HEK293 (cell line): ENCODE measurements around the gene CORT.
A peak's percentile ranks its signal among the peaks of the same experiment; 100 is the strongest.

Source experiments
- CTCF ChIA-PET: fragments of 350-600 bp; formaldehyde crosslinking; extraction: SDS; loops from one replicate; lab custom pipeline; 2021; ENCODE audit warnings: antibody characterized with exemption; lab: Yijun Ruan, JAX
- POLR2A ChIA-PET: fragments of 300-600 bp; formaldehyde crosslinking; extraction: SDS; loops from one replicate; lab custom pipeline; 2020; ENCODE audit warnings: antibody characterized with exemption, inconsistent platforms; lab: Yijun Ruan, JAX
- H3K27ac ChIP-seq: fragments of 200-500 bp; sonication (Bioruptor generic); 2 replicates; pipeline ENCODE4 v1.5.1; 2014; ENCODE audit warnings: low read depth, low read length, control low read depth, inconsistent platforms; ENCODE audit errors: extremely low read depth
- H3K36me3 ChIP-seq, 2 experiments: fragments of 200-500 bp in 1 of 2; sonication (Bioruptor generic) in 1 of 2; 1 replicate in 1 of 2; 2 replicates in 1 of 2; pipeline ENCODE4 v1.5.1; 2014 to 2017; ENCODE audit warnings: inconsistent platforms in 2 of 2, low read length in 2 of 2; ENCODE audit not compliant: control insufficient read depth in 2 of 2, insufficient read depth in 1 of 2
- H3K4me1 ChIP-seq: fragments of 200-500 bp; sonication (Bioruptor generic); 2 replicates; pipeline ENCODE4 v1.5.1; 2014; ENCODE audit warnings: mild to moderate bottlenecking, low read length, inconsistent platforms; ENCODE audit not compliant: control insufficient read depth, insufficient read depth
- H3K4me3 ChIP-seq: 2 replicates; pipeline ENCODE4 v1.5.1; 2011; ENCODE audit warnings: low read depth, mild to moderate bottlenecking, control low read depth, low read length, moderate library complexity
- H3K9me3 ChIP-seq: fragments of 200-500 bp; sonication (Bioruptor generic); 2 replicates; pipeline ENCODE4 v1.5.1; 2014; ENCODE audit warnings: low read depth, low read length, inconsistent platforms; ENCODE audit not compliant: control insufficient read depth, insufficient read depth
- EGR2 ChIP-seq: fragments of 450-650 bp; formaldehyde crosslinking; IDR thresholded peaks from 2 replicates; pipeline ENCODE4 v1.5.1; 2016; ENCODE audit warnings: low read depth, missing biosample characterization, missing genetic modification characterization
- GLIS1 ChIP-seq: fragments of 450-650 bp; formaldehyde crosslinking; IDR thresholded peaks from 2 replicates; pipeline ENCODE4 v1.5.1; 2016; ENCODE audit warnings: missing biosample characterization, missing genetic modification characterization
- IKZF3 ChIP-seq: fragments of 450-650 bp; IDR thresholded peaks from 2 replicates; pipeline ENCODE4 v1.5.0; 2018; ENCODE audit warnings: missing biosample characterization, mild to moderate bottlenecking, missing genetic modification characterization, moderate library complexity
- OSR2 ChIP-seq: fragments of 450-650 bp; formaldehyde crosslinking; IDR thresholded peaks from 2 replicates; pipeline ENCODE4 v1.5.1; 2016; ENCODE audit warnings: missing biosample characterization, missing genetic modification characterization
- RBAK ChIP-seq: fragments of 450-650 bp; formaldehyde crosslinking; IDR thresholded peaks from 2 replicates; pipeline ENCODE4 v1.5.1; 2016; ENCODE audit warnings: missing biosample characterization, missing genetic modification characterization
- SALL2 ChIP-seq: fragments of 450-650 bp; formaldehyde crosslinking; IDR thresholded peaks from 2 replicates; pipeline ENCODE4 v1.5.0; 2017; ENCODE audit warnings: missing biosample characterization, mild to moderate bottlenecking, missing genetic modification characterization, borderline replicate concordance
- YY2 ChIP-seq: fragments of 450-650 bp; formaldehyde crosslinking; IDR thresholded peaks from 2 replicates; pipeline ENCODE4 v1.5.1; 2016; ENCODE audit warnings: missing biosample characterization, missing genetic modification characterization
- ZBTB11 ChIP-seq: fragments of 450-650 bp; formaldehyde crosslinking; conservative IDR thresholded peaks from 2 replicates; pipeline ENCODE4 v1.5.1; 2016; ENCODE audit warnings: low read depth, missing biosample characterization, missing genetic modification characterization
- ZBTB8A ChIP-seq: fragments of 450-650 bp; formaldehyde crosslinking; IDR thresholded peaks from 2 replicates; pipeline ENCODE4 v1.5.1; 2016; ENCODE audit warnings: missing biosample characterization, missing genetic modification characterization
- ZEB2 ChIP-seq: fragments of 450-650 bp; formaldehyde crosslinking; IDR thresholded peaks from 2 replicates; pipeline ENCODE4 v1.5.1; 2016; ENCODE audit warnings: missing biosample characterization, missing genetic modification characterization
- ZNF10 ChIP-seq: fragments of 450-650 bp; formaldehyde crosslinking; IDR thresholded peaks from 2 replicates; pipeline ENCODE4 v1.5.1; 2017; ENCODE audit warnings: missing biosample characterization, missing genetic modification characterization
- ZNF148 ChIP-seq: fragments of 450-650 bp; formaldehyde crosslinking; IDR thresholded peaks from 2 replicates; pipeline ENCODE4 v1.5.0; 2017; ENCODE audit warnings: missing biosample characterization, missing genetic modification characterization, borderline replicate concordance
- ZNF175 ChIP-seq: fragments of 450-650 bp; formaldehyde crosslinking; IDR thresholded peaks from 2 replicates; pipeline ENCODE4 v1.5.1; 2016; ENCODE audit warnings: missing biosample characterization, missing genetic modification characterization
- ZNF223 ChIP-seq: fragments of 450-650 bp; formaldehyde crosslinking; IDR thresholded peaks from 2 replicates; pipeline ENCODE4 v1.5.1; 2016; ENCODE audit warnings: missing biosample characterization, missing genetic modification characterization
- ZNF266 ChIP-seq: fragments of 450-650 bp; formaldehyde crosslinking; IDR thresholded peaks from 2 replicates; pipeline ENCODE4 v1.5.1; 2016; ENCODE audit warnings: missing biosample characterization, missing genetic modification characterization, low read depth
- ZNF394 ChIP-seq: fragments of 450-650 bp; formaldehyde crosslinking; IDR thresholded peaks from 2 replicates; pipeline ENCODE4 v1.5.1; 2016; ENCODE audit warnings: missing biosample characterization, missing genetic modification characterization, mild to moderate bottlenecking, moderate library complexity, borderline replicate concordance
- ZNF433 ChIP-seq: fragments of 450-650 bp; formaldehyde crosslinking; IDR thresholded peaks from 2 replicates; pipeline ENCODE4 v1.5.1; 2016; ENCODE audit warnings: missing biosample characterization, missing genetic modification characterization, low read depth
- ZNF473 ChIP-seq: fragments of 450-650 bp; formaldehyde crosslinking; IDR thresholded peaks from 2 replicates; pipeline ENCODE4 v1.5.1; 2017; ENCODE audit warnings: missing biosample characterization, missing genetic modification characterization
- ZNF544 ChIP-seq: fragments of 450-650 bp; formaldehyde crosslinking; IDR thresholded peaks from 2 replicates; pipeline ENCODE4 v1.5.0; 2017; ENCODE audit warnings: missing biosample characterization, missing genetic modification characterization
- ZNF549 ChIP-seq: fragments of 450-650 bp; IDR thresholded peaks from 2 replicates; pipeline ENCODE4 v1.5.1; 2018; ENCODE audit warnings: missing biosample characterization, missing genetic modification characterization, mild to moderate bottlenecking, inconsistent platforms, moderate library complexity
- ZNF600 ChIP-seq: fragments of 450-650 bp; formaldehyde crosslinking; IDR thresholded peaks from 2 replicates; pipeline ENCODE4 v1.5.1; 2016; ENCODE audit warnings: missing biosample characterization, missing genetic modification characterization
- ZNF629 ChIP-seq: fragments of 450-650 bp; formaldehyde crosslinking; IDR thresholded peaks from 2 replicates; pipeline ENCODE4 v1.5.1; 2017; ENCODE audit warnings: missing biosample characterization, missing genetic modification characterization
- ZNF777 ChIP-seq: fragments of 450-650 bp; formaldehyde crosslinking; IDR thresholded peaks from 2 replicates; pipeline ENCODE4 v1.5.1; 2017; ENCODE audit warnings: missing biosample characterization, missing genetic modification characterization, borderline replicate concordance
- TF ChIP-seq, protein P1 (sequence below): fragments of 450-650 bp; formaldehyde crosslinking; IDR thresholded peaks from 2 replicates; pipeline ENCODE4 v1.5.1; 2016; ENCODE audit warnings: missing biosample characterization, missing genetic modification characterization
- TF ChIP-seq, protein P2 (sequence below): fragments of 450-650 bp; IDR thresholded peaks from 2 replicates; pipeline ENCODE4 v1.5.1; 2018; ENCODE audit warnings: missing biosample characterization, missing genetic modification characterization

Gene CORT

DNA sequence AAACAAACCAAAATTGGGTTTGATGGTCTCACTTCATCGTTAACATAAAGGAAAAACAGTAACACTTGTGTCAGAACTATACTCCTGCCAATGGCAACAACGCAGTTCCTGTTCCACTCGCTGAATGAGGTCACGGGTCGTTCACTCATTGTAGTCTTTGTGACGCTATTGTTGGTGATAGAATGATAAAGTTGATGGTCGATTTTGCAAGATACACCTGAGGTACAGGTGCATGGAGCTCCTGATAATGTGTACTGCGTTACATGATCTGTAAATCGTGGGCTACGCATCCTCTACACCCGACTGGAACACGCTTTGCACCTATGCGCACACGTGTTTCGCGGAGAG lies 20.0 kb upstream of the CORT start:
- H3K36me3 ChIP-seq: peaks cover 0 to 21% of the 10 kb centered on the region in 2 experiments; a peak in 1 of 3 replicates
- H3K9me3 ChIP-seq: no peaks in the 10 kb centered on the region
- POLR2A ChIA-PET: interaction anchor here (0.7 to 2.8 kb wide), 4 partner anchors 31 to 1980 kb away, joined by 3 to 10 read pairs (median 6); partner anchors contain the start of gene PGD
- no peak for TF ChIP-seq ZBTB8A (tag by site-specific recombination)
- TF ChIP-seq ZNF629: no peak
- TF ChIP-seq ZBTB11: no peak
- TF ChIP-seq, protein P1, sequence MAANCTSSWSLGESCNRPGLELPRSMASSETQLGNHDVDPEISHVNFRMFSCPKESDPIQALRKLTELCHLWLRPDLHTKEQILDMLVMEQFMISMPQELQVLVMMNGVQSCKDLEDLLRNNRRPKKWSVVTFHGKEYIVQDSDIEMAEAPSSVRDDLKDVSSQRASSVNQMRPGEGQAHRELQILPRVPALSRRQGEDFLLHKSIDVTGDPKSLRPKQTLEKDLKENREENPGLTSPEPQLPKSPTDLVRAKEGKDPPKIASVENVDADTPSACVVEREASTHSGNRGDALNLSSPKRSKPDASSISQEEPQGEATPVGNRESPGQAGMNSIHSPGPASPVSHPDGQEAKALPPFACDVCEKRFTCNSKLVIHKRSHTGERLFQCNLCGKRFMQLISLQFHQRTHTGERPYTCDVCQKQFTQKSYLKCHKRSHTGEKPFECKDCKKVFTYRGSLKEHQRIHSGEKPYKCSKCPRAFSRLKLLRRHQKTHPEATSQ (tag by site-specific recombination): no peak
- 0 out of 2 replicates have a peak, but pooled peaks have one; percentile 45 for TF ChIP-seq ZEB2
- TF ChIP-seq ZNF223 (tag by site-specific recombination): no peak
- 0 out of 2 replicates have a peak, but pooled peaks have one; percentile 13 for TF ChIP-seq ZNF600 (tag by site-specific recombination)
- TF ChIP-seq ZNF473: no peak
- H3K4me1 ChIP-seq: no peaks in the 10 kb centered on the region
- peak overlapping the region; percentile 86 for H3K4me3 ChIP-seq
- CTCF ChIA-PET: interaction anchor here (0.6 to 9.3 kb wide), 23 partner anchors 10 to 720 kb away, joined by 3 to 148 read pairs (median 3); partner anchors contain the start of gene PGD
- peak overlapping the region; percentile 85; the same call in 1 of the 2 replicates for H3K27ac ChIP-seq

- CTCF ChIA-PET: interaction anchor here (0.6 to 9.3 kb wide), 25 partner anchors 12 to 1792 kb away, joined by 3 to 148 read pairs (median 3); partner anchors contain the start of gene PGD
- Histone ChIP-seq H3K4me1 (no peaks in the 10 kb centered on the region), H3K27ac (peak within 1 kb of the TSS; percentile 85)
- TF ChIP-seq ZNF394 (tag by site-specific recombination) (peak; percentile 72; the same call in 1 of the 2 replicates), ZEB2 (peak; percentile 79; the same call in 1 of the 2 replicates), ZNF10 (tag by site-specific recombination) (peak; percentile 64; the same call in 1 of the 2 replicates), ZNF544 (no peak), YY2 (tag by site-specific recombination) (peak; percentile 74), GLIS1 (peak; percentile 74), IKZF3 (tag by site-specific recombination) (no peak), SALL2 (tag by site-specific recombination) (no peak), OSR2 (tag by site-specific recombination) (no peak), RBAK (tag by site-specific recombination) (no peak), ZNF148 (tag by site-specific recombination) (no peak), ZNF175 (tag by site-specific recombination) (no peak), ZNF549 (no peak), ZNF266 (tag by site-specific recombination) (no peak; the same call in 1 of the 2 replicates), ZNF777 (tag by site-specific recombination) (no peak), ZNF433 (tag by site-specific recombination) (no peak), EGR2 (tag by site-specific recombination) (peak; percentile 77)
- TF ChIP-seq, protein P2, sequence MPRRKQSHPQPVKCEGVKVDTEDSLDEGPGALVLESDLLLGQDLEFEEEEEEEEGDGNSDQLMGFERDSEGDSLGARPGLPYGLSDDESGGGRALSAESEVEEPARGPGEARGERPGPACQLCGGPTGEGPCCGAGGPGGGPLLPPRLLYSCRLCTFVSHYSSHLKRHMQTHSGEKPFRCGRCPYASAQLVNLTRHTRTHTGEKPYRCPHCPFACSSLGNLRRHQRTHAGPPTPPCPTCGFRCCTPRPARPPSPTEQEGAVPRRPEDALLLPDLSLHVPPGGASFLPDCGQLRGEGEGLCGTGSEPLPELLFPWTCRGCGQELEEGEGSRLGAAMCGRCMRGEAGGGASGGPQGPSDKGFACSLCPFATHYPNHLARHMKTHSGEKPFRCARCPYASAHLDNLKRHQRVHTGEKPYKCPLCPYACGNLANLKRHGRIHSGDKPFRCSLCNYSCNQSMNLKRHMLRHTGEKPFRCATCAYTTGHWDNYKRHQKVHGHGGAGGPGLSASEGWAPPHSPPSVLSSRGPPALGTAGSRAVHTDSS (tag by site-specific recombination): no peak
These were observed 19.4 kb upstream of the CORT start, which contains the start of gene CENPS for GRCh38 chr1:10430216-10431069. CENPS (plus strand) TSS chr1:10430433; CDS start chr1:10430518, 85 bp downstream.

More at GRCh38 chr1:10430216-10431069, 19.4 kb upstream of the CORT start, which contains the start of gene CENPS:
- H3K9me3 ChIP-seq: no peaks in the 10 kb centered on the region
- H3K4me3 ChIP-seq: peak within 1 kb of the TSS; percentile 86
- peaks cover 0 to 27% of the 10 kb centered on the region in 2 experiments; a peak in 1 of 3 replicates for H3K36me3 ChIP-seq
- POLR2A ChIA-PET: interaction anchor here (0.5 to 2.8 kb wide), 7 partner anchors 11 to 1981 kb away, joined by 3 to 10 read pairs (median 5); partner anchors contain the start of gene PGD
